Endothelial cell of umbilical vein (primary cell): ENCODE measurements around the gene RSPH6A. TPM values are rescaled to one million over a fixed set of nuclear protein-coding genes. Genes with fewer than 3 reads are reported as not detected.

Experiments used
- BruUV-seq: library from RNA; stranded (reverse); fragments of 400-500 nt; replicated peaks from 2 replicates; lab custom pipeline; 2021; lab: Mats Ljungman, UMichigan
- CTCF ChIA-PET: fragments of 300-600, 350-600 bp; sonication (Branson Sonifier 250); formaldehyde crosslinking; loops from one replicate; lab custom pipeline; 2021; ENCODE audit warnings: antibody characterized with exemption, inconsistent platforms; lab: Charles Lee
- POLR2A ChIA-PET: fragments of 300-600, 350-600 bp; sonication (Branson Sonifier 250); formaldehyde crosslinking; loops from one replicate; lab custom pipeline; 2021; ENCODE audit warnings: antibody characterized with exemption, inconsistent platforms; lab: Charles Lee
- DNase-seq: peaks from one replicate; pipeline ENCODE4 v3.0.0-alpha.2; 2011; ENCODE audit warnings: low read depth, low spot score
- FAIRE-seq: peaks from 2 replicates; lab custom pipeline; 2011; peaks lifted over from hg19 to GRCh38; lab: Jason Lieb, UNC
- H2AFZ ChIP-seq: 2 replicates; pipeline ENCODE4 v1.6.0; 2012; ENCODE audit warnings: low read depth, low read length, control low read depth, inconsistent platforms
- H3K27ac ChIP-seq: 2 replicates; pipeline ENCODE4 v1.5.1; 2011; ENCODE audit warnings: low read depth, mild to moderate bottlenecking, control low read depth, low read length, moderate library complexity; ENCODE audit not compliant: insufficient read depth
- H3K27me3 ChIP-seq, 2 experiments: 2 replicates each; pipeline versions ENCODE4 v1.6.0 to v1.6.1; 2011; ENCODE audit warnings: low read length in 2 of 2, mixed read lengths in 1 of 2; ENCODE audit not compliant: control insufficient read depth in 2 of 2, insufficient read depth in 2 of 2
- H3K36me3 ChIP-seq, 2 experiments: 2 replicates in 1 of 2; 3 replicates in 1 of 2; pipeline ENCODE4 v1.5.1; 2011; ENCODE audit warnings: low read length in 2 of 2, mild to moderate bottlenecking in 1 of 2, moderate library complexity in 1 of 2; ENCODE audit not compliant: control insufficient read depth in 2 of 2, insufficient read depth in 2 of 2; ENCODE audit errors: extremely low read depth in 1 of 2
- H3K4me1 ChIP-seq: 3 replicates; pipeline ENCODE4 v1.5.1; 2011; ENCODE audit warnings: mild to moderate bottlenecking, low read length; ENCODE audit not compliant: control insufficient read depth, insufficient read depth; ENCODE audit errors: extremely low read depth
- H3K4me2 ChIP-seq: 2 replicates; pipeline ENCODE4 v1.6.1; 2011; ENCODE audit warnings: low read length, control low read depth, mixed read lengths; ENCODE audit not compliant: insufficient read depth
- H3K4me3 ChIP-seq, 3 experiments: fragments of 200-600 bp in 1 of 3; sonication (generic), shearing (Covaris generic) in 1 of 3; replicated peaks in 1 of 3; 2 replicates each; pipeline ENCODE4 v1.5.1; 2011 to 2016; ENCODE audit warnings: control low read depth in 3 of 3, low read length in 3 of 3, mild to moderate bottlenecking in 2 of 3, inconsistent platforms in 1 of 3, low read depth in 1 of 3, moderate library complexity in 1 of 3; ENCODE audit not compliant: insufficient read depth in 1 of 3
- H3K79me2 ChIP-seq: 2 replicates; pipeline ENCODE4 v1.6.0; 2012; ENCODE audit warnings: low read length, inconsistent platforms; ENCODE audit not compliant: control insufficient read depth, insufficient read depth
- H3K9ac ChIP-seq: replicated peaks from 2 replicates; pipeline ENCODE3; 2011; ENCODE audit warnings: low read length, control low read depth; ENCODE audit not compliant: insufficient read depth; ENCODE audit errors: extremely low read depth
- H3K9me1 ChIP-seq: replicated peaks from 3 replicates; pipeline ENCODE4 v1.6.0; 2011; ENCODE audit warnings: mild to moderate bottlenecking, low read length; ENCODE audit not compliant: control insufficient read depth, insufficient read depth; ENCODE audit errors: extremely low read depth
- H3K9me3 ChIP-seq: replicated peaks from 2 replicates; pipeline ENCODE4 v1.5.1; 2012; ENCODE audit warnings: low read length, inconsistent platforms; ENCODE audit not compliant: control insufficient read depth, insufficient read depth
- H4K20me1 ChIP-seq: replicated peaks from 2 replicates; pipeline ENCODE3; 2011; ENCODE audit warnings: mild to moderate bottlenecking, low read length; ENCODE audit not compliant: control insufficient read depth, insufficient read depth; ENCODE audit errors: extremely low read depth
- EZH2 ChIP-seq: IDR thresholded peaks from 2 replicates; pipeline ENCODE4 v1.6.1; 2012; ENCODE audit warnings: borderline replicate concordance, low read depth, mild to moderate bottlenecking, moderate library complexity, low read length, inconsistent platforms; ENCODE audit not compliant: severe bottlenecking
- FOS ChIP-seq: IDR thresholded peaks from 2 replicates; pipeline ENCODE4 v1.6.1; 2011; ENCODE audit warnings: mild to moderate bottlenecking, low read length, moderate library complexity, borderline replicate concordance; ENCODE audit not compliant: insufficient read depth
- GATA2 ChIP-seq: IDR thresholded peaks from 2 replicates; pipeline ENCODE4 v1.7.0; 2011; ENCODE audit warnings: low read depth, mild to moderate bottlenecking, moderate library complexity, mixed read lengths, low read length; ENCODE audit not compliant: insufficient read length, insufficient read depth
- JUN ChIP-seq: IDR thresholded peaks from 2 replicates; pipeline ENCODE4 v1.6.1; 2011; ENCODE audit warnings: borderline replicate concordance, low read depth; ENCODE audit not compliant: insufficient read length, insufficient read depth
- MYC ChIP-seq: IDR thresholded peaks from one replicate; pipeline ENCODE4 v1.6.1; 2011; ENCODE audit warnings: mild to moderate bottlenecking, low read depth, low read length
- POLR2A ChIP-seq: IDR thresholded peaks from 2 replicates; pipeline ENCODE4 v1.6.1; 2012; ENCODE audit warnings: low read depth, mild to moderate bottlenecking, control low read depth, low read length
- POLR2AphosphoS5 ChIP-seq: IDR thresholded peaks from 2 replicates; pipeline ENCODE4 v1.6.1; 2012; ENCODE audit warnings: low read depth, mild to moderate bottlenecking, control low read depth, low read length, moderate library complexity; ENCODE audit not compliant: insufficient read depth
- dilution Hi-C: fragments of 300-500 bp; cut with MboI; formaldehyde crosslinking; loops from one replicate; pipeline ENCODE4 v1.15.0; 2019; ENCODE audit warnings: low sequenced_read_pairs; ENCODE audit not compliant: extremely low pct_ligation_motif_present
- intact Hi-C: fragments of 100-400 bp; cut with micrococcal nuclease; formaldehyde crosslinking; loops from one replicate; pipeline ENCODE4 v1.10.0; 2022
- polyA plus RNA-seq, 4 experiments: library from polyadenylated mRNA; depleted of rRNA in 3 of 4; stranded (reverse) in 3 of 4; unstranded in 1 of 4; fragments of >200 nt; gene quantifications; 2 replicates each; pipeline versions ENCODE4 v1.2.1 to v1.2.3, GENCODE V29; 2011 to 2012; ENCODE audit warnings: missing spikeins in 1 of 4
- total RNA-seq: library from RNA; stranded (reverse); gene quantifications from 2 replicates; pipeline ENCODE4 v1.2.3, GENCODE V29; 2021
- TF ChIP-seq, protein P1 (sequence below): IDR thresholded peaks from 2 replicates; pipeline ENCODE4 v1.6.1; 2011; ENCODE audit not compliant: insufficient read depth, insufficient read length
- TF ChIP-seq, protein P2 (sequence below), 2 donors: IDR thresholded peaks; 1 replicate in 1 of 2; 2 replicates in 1 of 2; pipeline ENCODE4 v1.5.1; 2011; ENCODE audit warnings: low read length in 2 of 2, mild to moderate bottlenecking in 2 of 2, moderate library complexity in 2 of 2, control low read depth in 1 of 2, inconsistent platforms in 1 of 2, low read depth in 1 of 2; ENCODE audit not compliant: insufficient read depth in 1 of 2; ENCODE audit errors: extremely low read depth in 1 of 2

RSPH6A gene
- total and polyA plus RNA-seq, 2 donors (not counting 3 experiments of a cell fraction or from before 2014, with no cell fraction given) = 0.03 to 0.62 TPM

DNA sequence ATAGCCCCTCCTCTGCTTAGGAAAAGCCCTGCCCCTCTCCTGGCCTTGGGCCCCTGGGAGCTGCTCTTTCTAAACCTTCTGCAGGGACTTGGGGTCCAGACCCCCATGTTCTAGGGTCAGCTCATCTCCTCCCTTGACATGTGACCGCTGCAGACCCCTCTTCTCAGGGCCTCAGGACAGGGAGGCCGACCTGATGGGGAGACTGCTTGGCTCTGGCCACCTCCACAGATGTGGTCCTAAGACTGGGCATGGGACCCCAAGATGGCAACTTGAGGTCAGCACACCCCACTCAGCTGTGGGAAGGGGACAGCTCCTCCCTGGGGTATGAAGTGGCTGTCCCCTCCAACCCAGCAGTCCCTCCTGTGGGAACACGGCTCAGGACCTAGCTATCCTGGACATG is 42.2 kb downstream of the RSPH6A start:
- H3K4me1 ChIP-seq = peaks cover 9% of the 10 kb centered on the region
- no peak overlapping the region for H3K4me3 ChIP-seq
- H3K27me3 ChIP-seq = no peaks in the 10 kb centered on the region
- no peak overlapping the region for H3K27ac ChIP-seq
- no peak overlapping the region for H3K4me2 ChIP-seq
- H4K20me1 ChIP-seq = no peaks in the 10 kb centered on the region
- no peak overlapping the region for H2AFZ ChIP-seq
- DNase-seq (no peak), FAIRE-seq (no peak)
- ChIA-PET CTCF (interaction anchor here (1.4 to 2.6 kb wide), 3 partner anchors 26 to 45 kb away, joined by 3 to 9 read pairs (median 8); no protein-coding TSS in a partner anchor), POLR2A (no interaction called here)
- no peaks in the 10 kb centered on the region for H3K9me1 ChIP-seq
- H3K79me2 ChIP-seq = no peaks in the 10 kb centered on the region
- BruUV-seq = no TSS peak
- intact Hi-C loops = no loop called here
- dilution Hi-C loops = no loop called here
- no peaks in the 10 kb centered on the region for H3K9me3 ChIP-seq
- TF ChIP-seq POLR2AphosphoS5 = no peak
- no peak for TF ChIP-seq EZH2
- no peak for TF ChIP-seq JUN
- TF ChIP-seq POLR2A = no peak
- TF ChIP-seq, protein P1, sequence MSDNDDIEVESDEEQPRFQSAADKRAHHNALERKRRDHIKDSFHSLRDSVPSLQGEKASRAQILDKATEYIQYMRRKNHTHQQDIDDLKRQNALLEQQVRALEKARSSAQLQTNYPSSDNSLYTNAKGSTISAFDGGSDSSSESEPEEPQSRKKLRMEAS = no peak
- no peak for TF ChIP-seq FOS
- no peak for TF ChIP-seq GATA2
- no peak for TF ChIP-seq MYC
- TF ChIP-seq, protein P2, sequence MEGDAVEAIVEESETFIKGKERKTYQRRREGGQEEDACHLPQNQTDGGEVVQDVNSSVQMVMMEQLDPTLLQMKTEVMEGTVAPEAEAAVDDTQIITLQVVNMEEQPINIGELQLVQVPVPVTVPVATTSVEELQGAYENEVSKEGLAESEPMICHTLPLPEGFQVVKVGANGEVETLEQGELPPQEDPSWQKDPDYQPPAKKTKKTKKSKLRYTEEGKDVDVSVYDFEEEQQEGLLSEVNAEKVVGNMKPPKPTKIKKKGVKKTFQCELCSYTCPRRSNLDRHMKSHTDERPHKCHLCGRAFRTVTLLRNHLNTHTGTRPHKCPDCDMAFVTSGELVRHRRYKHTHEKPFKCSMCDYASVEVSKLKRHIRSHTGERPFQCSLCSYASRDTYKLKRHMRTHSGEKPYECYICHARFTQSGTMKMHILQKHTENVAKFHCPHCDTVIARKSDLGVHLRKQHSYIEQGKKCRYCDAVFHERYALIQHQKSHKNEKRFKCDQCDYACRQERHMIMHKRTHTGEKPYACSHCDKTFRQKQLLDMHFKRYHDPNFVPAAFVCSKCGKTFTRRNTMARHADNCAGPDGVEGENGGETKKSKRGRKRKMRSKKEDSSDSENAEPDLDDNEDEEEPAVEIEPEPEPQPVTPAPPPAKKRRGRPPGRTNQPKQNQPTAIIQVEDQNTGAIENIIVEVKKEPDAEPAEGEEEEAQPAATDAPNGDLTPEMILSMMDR (IDR thresholded peaks at IDR 0.05; ENCODE audit: extremely low read depth in 1 of 2, insufficient read depth in 1 of 2, low read depth in 1 of 2, low read length in 2 of 2) = no peak
- H3K36me3 ChIP-seq = peaks cover 3 to 16% of the 10 kb centered on the region in 2 experiments
- H3K9ac ChIP-seq = no peak overlapping the region
